ENCODE measurements around the gene NOBOX. TPM values are rescaled to one million over a fixed set of nuclear protein-coding genes. Genes with fewer than 3 reads are reported as not detected.

The NOBOX gene
- total RNA-seq, 1 experiment from 2014 or later, result not detected

DNA sequence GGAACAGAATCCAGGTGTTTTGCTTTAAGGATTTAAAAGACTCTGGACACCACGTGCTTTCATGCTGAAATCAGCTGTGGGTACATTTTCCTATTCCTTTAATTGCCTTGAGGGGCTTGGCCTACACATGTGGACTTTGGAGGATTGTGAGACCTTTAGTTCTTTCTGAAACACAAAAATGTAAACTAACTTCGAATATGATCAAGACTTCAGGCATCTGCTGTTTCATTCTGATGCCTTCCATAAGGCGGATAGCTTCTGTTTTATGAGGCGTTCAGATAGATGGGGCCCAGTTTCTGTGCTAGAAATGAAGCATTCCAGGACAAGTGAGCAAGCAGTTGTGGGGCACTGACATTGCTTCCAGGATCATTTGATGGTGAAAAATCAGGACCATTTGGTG is 1.5 kb upstream of the NOBOX start:
- H3K27me3 ChIP-seq (replicated peaks; ENCODE audit: insufficient read depth, low read depth, low read length, poor library complexity), result no peaks in the 10 kb centered on the region

DNA sequence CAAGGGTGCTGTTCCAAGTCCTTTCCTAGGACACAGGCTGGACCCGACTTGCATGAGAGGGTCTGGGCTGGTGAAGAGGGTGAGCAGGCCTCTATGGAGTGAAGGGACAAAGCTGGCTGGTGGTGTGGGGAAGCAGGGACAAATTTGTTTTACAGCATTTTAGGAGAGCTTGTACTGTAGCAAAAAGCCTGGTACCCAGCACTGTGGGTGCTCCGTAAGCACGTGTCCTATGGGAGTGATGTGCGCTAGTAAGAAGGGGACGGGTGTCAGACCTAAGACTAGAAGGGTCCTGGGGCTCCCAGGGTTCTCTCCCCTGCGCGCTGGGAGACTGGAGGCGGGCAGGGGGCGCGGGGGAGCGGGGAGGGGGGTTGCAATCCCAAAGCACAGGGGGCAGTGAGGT is 391 bp downstream of the NOBOX start:
- intact Hi-C loops (cut with micrococcal nuclease; ENCODE audit: unreplicated experiment), result no loop called here
- Histone ChIP-seq H3K4me3 (ENCODE audit: low read depth, low read length, poor library complexity, severe bottlenecking) (no peak overlapping the region), H3K4me1 (ENCODE audit: insufficient read depth, low read length, poor library complexity, severe bottlenecking) (no peaks in the 10 kb centered on the region), H3K36me3 (ENCODE audit: insufficient read depth, low read length, poor library complexity, severe bottlenecking) (no peaks in the 10 kb centered on the region), H3K27me3 (replicated peaks; ENCODE audit: insufficient read depth, low read depth, low read length, poor library complexity) (no peaks in the 10 kb centered on the region), H3K9me3 (ENCODE audit: low read depth, low read length, poor library complexity, severe bottlenecking) (no peaks in the 10 kb centered on the region), H3K27ac (ENCODE audit: low read depth, low read length, poor library complexity, severe bottlenecking) (no peak overlapping the region)
- POLR2A ChIA-PET (ENCODE audit: low non-redundant PET), result no interaction called here
- TF ChIP-seq, protein P1, sequence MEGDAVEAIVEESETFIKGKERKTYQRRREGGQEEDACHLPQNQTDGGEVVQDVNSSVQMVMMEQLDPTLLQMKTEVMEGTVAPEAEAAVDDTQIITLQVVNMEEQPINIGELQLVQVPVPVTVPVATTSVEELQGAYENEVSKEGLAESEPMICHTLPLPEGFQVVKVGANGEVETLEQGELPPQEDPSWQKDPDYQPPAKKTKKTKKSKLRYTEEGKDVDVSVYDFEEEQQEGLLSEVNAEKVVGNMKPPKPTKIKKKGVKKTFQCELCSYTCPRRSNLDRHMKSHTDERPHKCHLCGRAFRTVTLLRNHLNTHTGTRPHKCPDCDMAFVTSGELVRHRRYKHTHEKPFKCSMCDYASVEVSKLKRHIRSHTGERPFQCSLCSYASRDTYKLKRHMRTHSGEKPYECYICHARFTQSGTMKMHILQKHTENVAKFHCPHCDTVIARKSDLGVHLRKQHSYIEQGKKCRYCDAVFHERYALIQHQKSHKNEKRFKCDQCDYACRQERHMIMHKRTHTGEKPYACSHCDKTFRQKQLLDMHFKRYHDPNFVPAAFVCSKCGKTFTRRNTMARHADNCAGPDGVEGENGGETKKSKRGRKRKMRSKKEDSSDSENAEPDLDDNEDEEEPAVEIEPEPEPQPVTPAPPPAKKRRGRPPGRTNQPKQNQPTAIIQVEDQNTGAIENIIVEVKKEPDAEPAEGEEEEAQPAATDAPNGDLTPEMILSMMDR (conservative IDR thresholded peaks at IDR 0.05; ENCODE audit: low read depth, low read length), result no peak
- TF ChIP-seq EZH2 (IDR thresholded peaks at IDR 0.05; ENCODE audit: borderline replicate concordance, low read depth, low read length, poor library complexity, severe bottlenecking), result no peak
- CTCF ChIA-PET, result no interaction called here
- DNase-seq (ENCODE audit: low spot score), result no peak
- BruUV-seq (replicated peaks), result no TSS peak

More for the DNA sequence above, 1.5 kb upstream of the NOBOX start:
- no TSS peak for BruUV-seq (replicated peaks)
- TF ChIP-seq, protein P1 (conservative IDR thresholded peaks at IDR 0.05; ENCODE audit: low read depth, low read length), result no peak
- TF ChIP-seq EZH2 (IDR thresholded peaks at IDR 0.05; ENCODE audit: borderline replicate concordance, low read depth, low read length, poor library complexity, severe bottlenecking), result no peak
- ChIA-PET CTCF (no interaction called here), POLR2A (ENCODE audit: low non-redundant PET) (no interaction called here)
- no peak for DNase-seq (ENCODE audit: low spot score)
- Histone ChIP-seq H3K4me1 (ENCODE audit: insufficient read depth, low read length, poor library complexity, severe bottlenecking) (no peaks in the 10 kb centered on the region), H3K36me3 (ENCODE audit: insufficient read depth, low read length, poor library complexity, severe bottlenecking) (no peaks in the 10 kb centered on the region), H3K9me3 (ENCODE audit: low read depth, low read length, poor library complexity, severe bottlenecking) (no peaks in the 10 kb centered on the region), H3K4me3 (ENCODE audit: low read depth, low read length, poor library complexity, severe bottlenecking) (no peak overlapping the region), H3K27ac (ENCODE audit: low read depth, low read length, poor library complexity, severe bottlenecking) (no peak overlapping the region)
- intact Hi-C loops (cut with micrococcal nuclease; ENCODE audit: unreplicated experiment), result no loop called here

DNA sequence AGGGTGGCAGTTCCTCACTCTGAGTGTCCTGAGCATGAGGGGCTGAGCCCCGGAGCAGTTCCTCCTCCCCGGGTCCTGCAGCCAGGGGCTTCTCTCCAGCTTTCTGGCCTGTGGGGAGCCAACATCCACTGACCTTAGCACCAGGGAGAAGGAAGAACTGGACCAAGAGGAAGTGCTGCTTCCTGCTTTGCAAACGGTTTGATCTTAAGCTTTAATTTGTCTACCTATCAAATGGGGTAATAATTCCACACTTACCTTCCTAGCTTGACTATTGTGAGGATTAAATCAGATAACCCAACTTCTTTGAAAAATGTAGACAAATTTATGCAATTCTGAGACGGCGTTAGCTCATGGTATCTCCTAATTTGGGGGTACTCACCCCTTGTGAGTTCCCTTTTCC is 2.0 kb downstream of the NOBOX start:
- POLR2A ChIA-PET (ENCODE audit: low non-redundant PET), result no interaction called here

More for the DNA sequence above, 2.0 kb downstream of the NOBOX start:
- H3K27me3 ChIP-seq (replicated peaks; ENCODE audit: insufficient read depth, low read depth, low read length, poor library complexity), result no peaks in the 10 kb centered on the region
- H3K36me3 ChIP-seq (ENCODE audit: insufficient read depth, low read length, poor library complexity, severe bottlenecking), result no peaks in the 10 kb centered on the region
- CTCF ChIA-PET, result no interaction called here
- DNase-seq (ENCODE audit: low spot score), result no peak
- H3K9me3 ChIP-seq (ENCODE audit: low read depth, low read length, poor library complexity, severe bottlenecking), result no peaks in the 10 kb centered on the region
- no peak overlapping the region for H3K27ac ChIP-seq (ENCODE audit: low read depth, low read length, poor library complexity, severe bottlenecking)
- intact Hi-C loops (cut with micrococcal nuclease; ENCODE audit: unreplicated experiment), result loop anchor here (2.0 kb wide), 1 partner anchor 19 kb away; no protein-coding TSS in a partner anchor
- H3K4me1 ChIP-seq (ENCODE audit: insufficient read depth, low read length, poor library complexity, severe bottlenecking), result no peaks in the 10 kb centered on the region
- no peak for TF ChIP-seq EZH2 (IDR thresholded peaks at IDR 0.05; ENCODE audit: borderline replicate concordance, low read depth, low read length, poor library complexity, severe bottlenecking)
- TF ChIP-seq, protein P1 (conservative IDR thresholded peaks at IDR 0.05; ENCODE audit: low read depth, low read length), result no peak
- BruUV-seq (replicated peaks), result no TSS peak
- no peak overlapping the region for H3K4me3 ChIP-seq (ENCODE audit: low read depth, low read length, poor library complexity, severe bottlenecking)
